NCI-H1436 treated with DMSO at 0.1 percent for 48 hours (cell line): Measurements from ENCODE around the gene COLGALT1.
"Not testable (repeated sequence)": the region's sequence is repeated elsewhere in the genome, so short reads cannot be mapped to it uniquely, and the experiment has no call there.

Experiments used
- DNase-seq: peaks from one replicate; lab custom pipeline; 2025; lab: John Stamatoyannopoulos, UW

Gene COLGALT1

GRCh38 chr19:17555480-17555928 is at the start of gene COLGALT1:
COLGALT1 (plus strand) TSS chr19:17555649; CDS start chr19:17555714, 65 bp downstream.
- peak; percentile 88 for DNase-seq

GRCh38 chr19:17506745-17507144 is 48.7 kb upstream of the COLGALT1 start:
- DNase-seq, result no peak

- DNase-seq, result not testable (repeated sequence)
Measured at GRCh38 chr19:17508558-17508933, 46.9 kb upstream of the COLGALT1 start.

- DNase-seq, result no peak
Measured at GRCh38 chr19:17510220-17510993, 45.0 kb upstream of the COLGALT1 start.

GRCh38 chr19:17511724-17512573 is 43.5 kb upstream of the COLGALT1 start:
- DNase-seq, result no peak

GRCh38 chr19:17512574-17512939 is 42.9 kb upstream of the COLGALT1 start:
- no peak for DNase-seq

GRCh38 chr19:17515408-17516149 is 39.9 kb upstream of the COLGALT1 start:
- DNase-seq, result no peak

- no peak for DNase-seq
Measured at GRCh38 chr19:17517898-17518297, 37.6 kb upstream of the COLGALT1 start.

GRCh38 chr19:17518654-17519053 is 36.8 kb upstream of the COLGALT1 start:
- not testable (repeated sequence) for DNase-seq

GRCh38 chr19:17519967-17520366 is 35.5 kb upstream of the COLGALT1 start:
- no peak for DNase-seq

GRCh38 chr19:17520865-17521264 is 34.6 kb upstream of the COLGALT1 start:
- no peak for DNase-seq

GRCh38 chr19:17522988-17523872 is 32.2 kb upstream of the COLGALT1 start:
- no peak for DNase-seq

GRCh38 chr19:17524651-17525050 is 30.8 kb upstream of the COLGALT1 start:
- no peak for DNase-seq

- DNase-seq, result no peak
Measured at GRCh38 chr19:17525141-17525540, 30.3 kb upstream of the COLGALT1 start.

GRCh38 chr19:17526922-17527321 is 28.5 kb upstream of the COLGALT1 start:
- no peak for DNase-seq

- DNase-seq, result no peak
Measured at GRCh38 chr19:17527326-17527725, 28.1 kb upstream of the COLGALT1 start.

- no peak for DNase-seq
Measured at GRCh38 chr19:17528610-17529009, 26.8 kb upstream of the COLGALT1 start.

- no peak for DNase-seq
Measured at GRCh38 chr19:17529239-17530158, 25.9 kb upstream of the COLGALT1 start.

GRCh38 chr19:17530586-17530985 is 24.9 kb upstream of the COLGALT1 start:
- no peak for DNase-seq

- DNase-seq, result no peak
Measured at GRCh38 chr19:17532116-17532515, 23.3 kb upstream of the COLGALT1 start.
